LNCaP clone FGC (cell line): ENCODE measurements around the gene MAPT.

ENCODE experiments used
- DNase-seq: peaks from one replicate; pipeline ENCODE4 v3.0.0-alpha.2; 2011; ENCODE audit warnings: low read depth
- H3K4me3 ChIP-seq: 2 replicates; pipeline ENCODE4 v1.5.1; 2011; ENCODE audit warnings: mild to moderate bottlenecking, low read depth, low read length, control low read depth
- TF ChIP-seq, protein P1 (sequence below): IDR thresholded peaks from 2 replicates; pipeline ENCODE4 v1.5.1; 2012; ENCODE audit warnings: mild to moderate bottlenecking; ENCODE audit not compliant: control insufficient read depth, insufficient read depth; ENCODE audit errors: extremely low read depth

The MAPT gene

DNA sequence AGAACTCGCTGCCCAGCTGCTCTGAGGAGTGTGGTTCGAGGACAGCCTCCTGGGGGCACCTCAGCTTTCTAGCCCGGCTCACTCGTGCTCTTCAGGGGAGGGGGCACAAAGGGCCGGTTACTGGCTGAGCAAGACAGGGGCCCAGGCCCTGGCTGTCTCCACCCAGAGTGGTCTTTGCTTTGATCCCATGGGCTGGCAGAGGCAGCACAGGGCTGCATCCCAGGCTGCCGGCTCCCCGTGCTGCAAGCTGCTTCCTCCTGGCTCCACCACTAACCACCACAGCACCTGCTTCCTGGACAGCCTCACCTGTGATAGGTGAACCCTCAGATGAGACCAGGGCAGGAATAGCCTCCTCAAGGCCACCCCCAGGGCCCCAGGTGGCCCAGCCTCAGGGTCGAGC is 42.9 kb upstream of the MAPT start:
- no peak overlapping the region for H3K4me3 ChIP-seq
- TF ChIP-seq, protein P1, sequence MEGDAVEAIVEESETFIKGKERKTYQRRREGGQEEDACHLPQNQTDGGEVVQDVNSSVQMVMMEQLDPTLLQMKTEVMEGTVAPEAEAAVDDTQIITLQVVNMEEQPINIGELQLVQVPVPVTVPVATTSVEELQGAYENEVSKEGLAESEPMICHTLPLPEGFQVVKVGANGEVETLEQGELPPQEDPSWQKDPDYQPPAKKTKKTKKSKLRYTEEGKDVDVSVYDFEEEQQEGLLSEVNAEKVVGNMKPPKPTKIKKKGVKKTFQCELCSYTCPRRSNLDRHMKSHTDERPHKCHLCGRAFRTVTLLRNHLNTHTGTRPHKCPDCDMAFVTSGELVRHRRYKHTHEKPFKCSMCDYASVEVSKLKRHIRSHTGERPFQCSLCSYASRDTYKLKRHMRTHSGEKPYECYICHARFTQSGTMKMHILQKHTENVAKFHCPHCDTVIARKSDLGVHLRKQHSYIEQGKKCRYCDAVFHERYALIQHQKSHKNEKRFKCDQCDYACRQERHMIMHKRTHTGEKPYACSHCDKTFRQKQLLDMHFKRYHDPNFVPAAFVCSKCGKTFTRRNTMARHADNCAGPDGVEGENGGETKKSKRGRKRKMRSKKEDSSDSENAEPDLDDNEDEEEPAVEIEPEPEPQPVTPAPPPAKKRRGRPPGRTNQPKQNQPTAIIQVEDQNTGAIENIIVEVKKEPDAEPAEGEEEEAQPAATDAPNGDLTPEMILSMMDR: no peak
- no peak for DNase-seq

DNA sequence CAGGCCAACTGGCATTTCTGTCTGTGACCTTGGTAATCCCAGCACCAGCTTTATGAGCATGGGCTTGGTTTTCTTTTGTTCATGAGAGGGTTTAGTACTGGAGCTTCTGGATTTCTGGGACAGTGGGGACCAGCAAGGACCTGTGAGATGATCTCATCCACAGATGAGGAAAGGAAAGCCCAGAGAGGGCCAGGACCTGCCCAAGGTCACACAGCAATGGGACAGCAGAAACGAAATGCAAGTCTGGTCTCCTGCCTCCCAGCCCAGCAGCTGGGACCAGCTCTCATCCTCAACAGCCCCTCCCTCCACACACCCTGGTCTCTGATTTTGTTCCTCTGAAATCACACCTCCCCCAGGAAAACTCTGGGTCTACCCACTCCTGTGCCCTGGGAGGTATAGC is 42.5 kb upstream of the MAPT start:
- TF ChIP-seq, protein P1: no peak
- no peak for DNase-seq
- H3K4me3 ChIP-seq: no peak overlapping the region

- DNase-seq: no peak
- TF ChIP-seq, protein P1: peak; percentile 96
- H3K4me3 ChIP-seq: no peak overlapping the region
Measured at GRCh38 chr17:45852535-45853297, 41.6 kb upstream of the MAPT start.

GRCh38 chr17:45854209-45854608 is 40.1 kb upstream of the MAPT start:
- no peak overlapping the region for H3K4me3 ChIP-seq
- TF ChIP-seq, protein P1: no peak
- no peak for DNase-seq

GRCh38 chr17:45855691-45856336 is 38.5 kb upstream of the MAPT start:
- TF ChIP-seq, protein P1: no peak
- no peak for DNase-seq
- no peak overlapping the region for H3K4me3 ChIP-seq

GRCh38 chr17:45857977-45858708 is 36.2 kb upstream of the MAPT start:
- TF ChIP-seq, protein P1: no peak
- no peak for DNase-seq
- no peak overlapping the region for H3K4me3 ChIP-seq
